Heart left ventricle (tissue), 13 donors: ENCODE results near the gene FMNL1.

Source experiments
- CTCF ChIP-seq, 12 donors: fragments of 200-600 bp; sonication (generic) in 4 of 12; IDR thresholded peaks; one replicate each; pipeline versions ENCODE4 v1.5.0 to v1.8.0; 2018 to 2022; ENCODE audit warnings: antibody characterized with exemption in 12 of 12, mild to moderate bottlenecking in 5 of 12
- POLR2A ChIP-seq, 2 donors: fragments of 450-650 bp; IDR thresholded peaks; one replicate each; pipeline ENCODE4 v1.6.1; 2017; ENCODE audit warnings: antibody characterized with exemption in 2 of 2, mild to moderate bottlenecking in 2 of 2, moderate library complexity in 2 of 2
- donor health status: ischemic (EF 13 %, LVEDD 7.1; RV severe dilation, severe dysfunction).
- donor health status: DM: no; HTN: yes; CAD: no.
- donor health status: DM: no; HTN: no; CAD: no.
- donor health status: ischemic (EF 25% LVEDD 6.9; RV normal size, moderate dysfunction).
- donor health status: ischemic (EF 25% LVEDD 5.7; RV mildly dilated, moderate dysfunction).
- donor health status: ischemic (EF 35%, LVEDD 5.7; RV mildly dilated, moderate dysfunction).
- donor health status: nonischemic (EF 11% LVEDD 7.7; RV severe dilation, severe dysfunction).
- donor health status: DM: yes; HTN: yes; CAD: no.
- donor health status: PGD.
- donor health status: ischemic (EF 29% LVEDD 5.4; RV normal size, mild dysfunction).
- donor health status: nonischemic (EF 23%, LVEDD 6.1; RV moderate dilation, normal function).

DNA sequence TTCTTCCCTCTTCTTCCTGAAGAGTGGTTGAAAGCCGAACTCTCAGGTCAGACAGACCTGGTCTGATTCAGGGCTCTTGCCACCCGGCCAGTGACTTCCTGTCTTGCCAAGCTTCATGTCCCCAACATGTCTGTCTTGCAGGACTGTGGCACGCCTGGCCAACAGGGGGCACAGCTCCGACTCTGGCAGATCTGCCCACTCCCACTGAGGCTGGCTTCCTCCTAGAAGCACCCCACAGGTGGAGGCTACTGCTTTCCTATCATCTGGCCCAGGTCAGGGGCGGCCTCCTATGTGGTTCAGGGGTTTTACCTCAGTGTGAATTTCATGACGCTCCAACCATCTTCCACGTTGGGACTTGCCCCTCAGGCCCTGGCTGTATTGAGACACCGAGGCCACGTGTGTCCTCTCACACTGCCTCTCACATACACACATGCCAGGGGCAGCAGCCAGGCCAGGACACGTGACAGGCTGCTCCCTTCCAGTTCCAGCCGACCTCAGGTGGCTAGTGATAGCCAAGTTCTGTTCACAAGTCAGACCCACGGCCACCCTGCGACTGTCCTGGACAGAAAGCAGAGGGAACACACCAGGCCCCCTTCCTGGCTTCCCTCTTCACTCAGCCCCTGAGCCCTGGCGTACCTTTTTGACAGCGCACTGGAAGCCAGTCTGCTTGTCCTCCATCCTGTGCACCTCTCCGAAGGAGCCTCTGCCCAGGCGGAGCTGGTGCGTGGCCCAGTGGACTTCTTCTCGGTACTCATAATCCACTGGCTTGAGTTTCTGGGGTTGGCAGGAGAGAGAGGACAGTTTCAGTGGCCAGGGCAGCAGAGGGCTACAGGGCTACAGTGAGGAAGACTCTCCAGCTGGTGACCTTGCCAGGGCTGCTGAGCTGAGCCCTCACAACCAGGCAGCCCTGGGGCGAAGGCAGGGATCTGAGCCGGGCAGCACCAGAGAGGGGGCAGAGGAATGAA lies 62.8 kb downstream of the FMNL1 start:
- TF ChIP-seq POLR2A (IDR thresholded peaks at IDR 0.05) (no peak), CTCF (IDR thresholded peaks at IDR 0.05) (peak in 7 of 12 donors; percentile 8 to 35 (median 30))
